Nucleus accumbens (tissue), 56 donors: ENCODE data around the gene AOPEP.

ENCODE experiments used
- DNase-seq, 56 donors: peaks; one replicate each; lab custom pipeline; 2025; lab: John Stamatoyannopoulos, UW

AOPEP gene

GRCh38 chr9:94908011-94908563 lies 181.6 kb downstream of the AOPEP start:
- no peak for DNase-seq

- no peak for DNase-seq
Measured at GRCh38 chr9:94908583-94909249, 182.2 kb downstream of the AOPEP start.

GRCh38 chr9:94909250-94909894 lies 182.9 kb downstream of the AOPEP start:
- DNase-seq: no peak

DNA sequence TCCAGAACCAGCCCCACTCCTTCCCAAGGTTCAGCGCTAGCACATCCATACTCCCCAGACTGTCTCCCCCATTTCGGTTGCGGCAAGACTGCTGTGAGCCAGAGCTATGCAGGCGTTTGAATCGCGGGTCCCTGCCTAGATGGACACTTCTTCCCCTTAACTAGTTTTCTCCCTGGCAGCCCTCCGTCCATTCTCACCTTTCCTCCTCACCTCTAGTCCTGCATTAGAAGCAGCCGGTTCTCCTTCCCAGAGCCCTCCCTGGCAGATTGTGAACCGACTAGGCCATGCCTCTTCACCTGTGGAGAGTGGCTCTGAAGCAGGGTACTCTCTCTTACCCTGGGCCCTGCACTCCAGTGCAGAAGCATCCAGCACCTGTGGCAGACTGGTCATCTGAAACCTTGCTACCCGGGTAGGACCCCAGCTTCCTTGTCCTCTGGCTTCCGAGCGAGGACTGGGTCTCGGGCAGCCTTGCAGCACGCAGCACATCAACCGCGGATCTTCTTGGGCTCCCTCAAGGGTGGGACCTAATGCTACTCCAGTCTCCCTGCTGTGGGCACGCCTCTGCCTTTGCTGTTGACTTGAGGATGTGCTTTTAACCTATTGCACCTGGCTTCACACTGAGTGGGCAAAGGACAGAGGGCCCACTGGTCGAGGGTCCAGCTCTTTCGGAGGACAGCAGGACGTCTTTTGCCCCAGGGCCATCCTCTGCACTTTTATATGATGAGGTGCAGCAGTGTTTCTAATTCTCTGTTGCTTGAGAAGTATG lies 183.6 kb downstream of the AOPEP start:
- no peak for DNase-seq

- DNase-seq: peak in 17 of 56 donors; percentile 21 to 64 (median 36)
Measured at GRCh38 chr9:94911211-94911610, 184.7 kb downstream of the AOPEP start.

DNA sequence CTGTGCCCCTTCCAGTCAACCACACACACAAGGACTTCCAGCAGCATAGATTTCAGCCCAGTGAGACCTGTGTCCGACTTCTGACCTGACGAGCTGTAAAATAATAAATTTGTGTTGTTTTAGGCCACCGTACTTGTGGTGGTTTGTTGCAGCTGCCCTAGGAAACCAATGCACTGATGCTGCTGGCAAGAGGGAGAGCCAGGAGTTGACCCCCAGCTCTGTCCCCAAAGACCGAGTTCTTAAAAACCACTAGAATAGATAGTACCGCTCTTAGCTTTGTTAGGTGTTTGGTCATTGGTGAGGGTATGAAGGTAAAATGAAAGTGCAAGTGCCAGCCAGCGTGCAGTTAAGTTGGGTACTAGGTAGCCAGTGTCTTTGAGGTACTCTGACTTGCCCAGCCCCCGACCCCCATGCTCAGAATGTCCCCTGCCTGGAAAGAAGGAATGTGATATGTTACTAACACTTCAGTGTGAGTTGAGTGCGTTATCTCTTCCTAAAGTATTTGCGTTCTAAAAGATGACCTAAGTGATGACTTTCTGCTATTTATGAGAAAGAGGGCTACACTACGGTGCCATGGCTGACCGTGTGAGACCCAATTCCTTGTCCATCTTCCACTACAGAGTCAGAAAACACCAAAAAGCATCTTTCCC lies 185.6 kb downstream of the AOPEP start:
- DNase-seq: no peak

DNA sequence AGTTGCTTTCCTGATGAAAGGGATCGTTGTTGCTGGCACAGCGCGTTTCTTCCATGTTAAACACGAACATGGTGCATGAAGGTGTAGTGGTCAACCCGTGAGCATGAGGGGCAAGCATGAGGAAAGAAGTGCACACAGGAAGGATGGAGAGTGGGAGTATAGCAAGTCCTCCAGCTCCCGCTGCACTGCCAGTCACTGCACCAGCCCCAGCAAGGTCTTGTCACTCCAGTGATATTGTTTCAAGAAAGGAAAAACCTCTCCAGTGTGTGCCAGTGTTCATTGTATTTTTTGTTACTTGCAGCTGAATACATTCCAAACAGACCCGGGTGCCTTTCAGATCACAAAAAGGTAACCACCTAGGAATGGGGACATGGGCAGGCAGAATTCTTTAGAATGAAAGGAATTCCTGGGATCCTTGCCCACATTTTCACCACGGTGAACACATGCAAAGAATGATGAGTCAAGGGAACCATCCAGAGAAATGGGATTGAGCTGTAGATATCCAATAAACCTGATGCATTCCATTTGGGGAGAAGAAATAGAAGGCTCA lies 186.3 kb downstream of the AOPEP start:
- no peak for DNase-seq

DNA sequence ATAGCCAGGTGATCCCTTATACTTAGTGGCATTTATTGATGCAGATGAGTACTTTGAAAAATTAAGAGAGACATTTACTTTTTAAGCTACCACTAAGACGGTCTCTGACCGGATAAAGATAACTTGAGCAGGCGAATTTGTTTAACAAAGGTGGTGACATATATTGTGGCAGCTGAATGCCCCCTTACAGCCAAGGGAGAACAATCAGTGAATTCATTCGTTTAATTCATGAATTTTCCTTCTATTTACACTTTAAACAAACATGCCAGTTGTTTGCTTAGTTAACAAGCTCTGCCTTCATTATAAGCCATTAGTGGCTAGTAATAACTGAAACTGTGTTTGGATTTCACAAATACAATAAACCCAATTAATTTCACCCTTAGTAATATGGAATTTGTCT lies 187.1 kb downstream of the AOPEP start:
- no peak for DNase-seq

GRCh38 chr9:94915476-94916450 lies 189.3 kb downstream of the AOPEP start:
- DNase-seq: no peak

DNA sequence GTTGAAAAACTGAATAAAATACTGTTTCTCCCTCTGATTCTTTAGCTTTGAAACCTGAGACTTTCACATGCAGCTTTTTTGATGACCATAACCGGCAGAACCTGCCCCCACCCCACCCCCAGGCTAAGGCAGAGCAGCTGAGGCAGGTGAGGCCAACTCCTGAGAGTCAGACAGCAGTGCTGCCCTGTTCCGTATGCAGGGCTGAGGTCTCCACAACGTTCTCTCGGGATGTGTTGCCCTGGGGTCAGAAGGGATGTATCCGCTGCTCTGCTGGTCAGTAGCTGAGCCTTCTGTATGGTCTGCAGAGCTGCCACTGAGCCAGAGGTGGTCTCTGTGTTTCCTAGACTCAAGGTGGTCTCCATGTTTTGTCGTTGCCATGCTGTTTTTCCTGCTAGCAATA lies 190.5 kb downstream of the AOPEP start:
- DNase-seq: no peak

- DNase-seq: no peak
Measured at GRCh38 chr9:94918038-94918753, 191.7 kb downstream of the AOPEP start.

DNA sequence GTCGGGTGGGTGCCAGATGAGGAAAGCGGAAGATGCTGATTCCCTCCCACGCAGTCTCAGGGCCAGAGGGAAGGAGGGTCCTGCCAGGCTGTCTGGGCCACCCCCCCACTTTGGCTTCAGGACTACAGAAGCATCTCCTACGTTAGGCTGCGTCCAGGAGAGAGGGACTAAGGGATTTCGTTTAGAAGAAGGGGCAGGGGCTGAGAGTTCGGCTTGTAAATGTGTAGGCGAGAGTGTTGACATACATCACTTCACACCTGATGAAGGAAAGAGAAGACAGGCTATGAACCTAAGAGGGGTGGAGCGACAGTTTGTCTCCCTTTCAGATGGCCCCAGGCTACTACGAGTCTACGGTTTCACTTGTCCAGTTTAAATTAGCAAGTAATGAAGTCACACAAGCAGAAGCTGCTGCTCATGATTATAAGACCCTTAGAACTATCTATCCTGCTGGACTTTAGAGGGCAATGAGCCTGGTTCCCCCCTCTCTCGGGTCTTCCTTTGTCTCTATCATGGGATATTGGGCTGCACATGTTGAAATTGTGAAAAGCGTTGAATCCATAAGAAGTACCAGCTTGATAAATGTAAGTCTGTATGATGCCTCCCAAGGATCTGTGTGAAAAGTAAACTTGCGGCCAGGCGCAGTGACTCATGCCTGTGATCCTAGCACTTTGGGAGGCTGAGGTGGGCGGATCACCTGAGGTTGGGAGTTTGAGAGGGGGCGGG lies 193.0 kb downstream of the AOPEP start:
- DNase-seq: no peak

DNA sequence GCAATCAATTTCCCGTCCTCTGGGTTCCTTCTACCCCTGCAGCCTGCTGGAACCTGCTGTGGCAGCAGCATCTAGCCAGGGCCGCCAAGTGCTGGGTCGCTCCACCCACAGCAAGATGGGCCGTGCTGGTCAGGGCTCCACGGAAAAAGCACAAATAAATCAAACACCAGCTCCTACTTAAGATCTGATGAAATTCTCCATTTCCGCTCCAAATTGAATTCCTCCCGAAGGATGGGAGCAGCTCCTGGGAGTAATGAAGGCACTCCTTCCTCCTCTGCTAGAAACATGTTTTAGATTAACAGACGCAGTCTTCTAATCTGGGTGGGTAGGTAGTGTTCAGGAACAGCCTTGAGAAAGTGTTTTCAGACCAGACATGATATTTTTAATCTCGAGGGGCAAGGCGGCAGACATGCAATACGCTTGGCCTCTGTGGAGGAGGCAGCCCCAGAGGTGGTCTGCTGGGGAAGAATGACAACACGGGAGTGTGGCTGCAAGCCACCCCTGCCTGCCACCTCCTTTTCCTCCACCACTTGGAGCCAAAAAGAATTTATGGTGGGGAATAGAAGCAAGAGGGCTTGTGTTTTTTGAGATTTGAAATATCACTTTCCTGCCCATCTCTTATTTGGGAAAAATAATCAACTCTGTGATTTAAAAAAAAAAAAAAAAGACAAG lies 194.1 kb downstream of the AOPEP start:
- peak in 9 of 56 donors; percentile 16 to 43 (median 30) for DNase-seq

DNA sequence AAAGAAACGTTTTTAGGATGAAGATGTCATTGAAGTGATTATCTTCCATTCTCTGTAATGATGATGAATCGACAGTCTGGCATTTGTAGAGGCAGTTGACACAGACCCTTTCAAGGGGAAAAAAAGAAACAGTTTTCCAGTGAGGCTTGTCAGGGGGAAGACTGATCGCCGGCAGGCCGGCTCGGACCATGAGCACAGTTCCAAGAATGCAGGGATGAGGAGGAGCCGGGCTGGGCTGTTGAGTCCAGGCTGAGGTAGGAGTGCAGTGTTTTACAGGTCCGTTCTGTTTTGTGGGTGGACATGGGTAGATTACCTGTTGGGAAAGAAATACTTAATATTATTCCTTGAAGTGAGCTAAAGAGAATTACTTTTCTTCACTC lies 194.6 kb downstream of the AOPEP start:
- peak in 2 of 56 donors; percentile 21 to 26 for DNase-seq

DNA sequence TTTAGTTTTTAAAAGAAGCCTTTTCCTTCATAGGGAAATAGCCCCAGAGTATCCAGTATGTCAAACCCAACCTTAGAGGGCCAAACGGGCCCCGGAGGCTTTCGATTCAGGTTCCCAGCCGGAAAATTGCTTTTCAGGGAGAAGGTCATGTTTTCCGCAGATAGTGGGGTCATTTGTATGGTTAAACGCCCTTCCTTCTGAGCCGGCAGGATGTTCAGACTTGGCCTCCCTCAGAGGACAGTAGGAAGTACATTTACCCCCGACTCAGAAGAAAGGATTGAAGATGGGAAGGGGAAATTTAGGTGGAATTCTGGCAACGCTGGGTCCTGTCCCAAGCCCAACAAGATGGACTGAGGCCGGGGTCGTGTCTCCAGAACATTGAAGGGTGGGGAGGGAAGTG lies 195.2 kb downstream of the AOPEP start:
- DNase-seq: no peak

DNA sequence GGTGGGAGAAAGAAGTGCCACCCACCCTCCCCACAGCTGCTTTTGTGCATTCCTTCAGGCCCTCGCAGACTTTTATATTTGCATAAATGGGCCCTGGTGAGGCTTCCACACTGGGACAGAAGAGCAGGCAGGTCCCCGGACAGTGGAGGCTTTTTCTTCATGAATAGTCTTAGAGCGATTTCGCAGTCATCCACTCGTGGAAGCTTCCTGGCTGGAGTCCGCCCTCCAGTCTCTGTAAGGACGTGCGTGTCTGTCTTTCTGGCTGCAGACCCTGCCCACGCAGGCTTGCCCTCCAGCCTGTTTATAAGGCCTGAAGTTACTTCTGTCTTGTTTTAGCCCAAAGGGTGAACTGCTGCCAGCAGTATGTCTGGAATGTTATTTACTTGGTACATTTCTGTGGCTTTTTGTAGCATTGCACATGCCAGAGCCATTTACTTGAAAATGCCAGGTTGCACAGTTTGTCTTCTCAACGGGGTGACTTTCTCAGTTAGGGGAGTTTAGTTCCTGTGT lies 195.7 kb downstream of the AOPEP start:
- DNase-seq: peak in 11 of 56 donors; percentile 22 to 56 (median 30)

DNA sequence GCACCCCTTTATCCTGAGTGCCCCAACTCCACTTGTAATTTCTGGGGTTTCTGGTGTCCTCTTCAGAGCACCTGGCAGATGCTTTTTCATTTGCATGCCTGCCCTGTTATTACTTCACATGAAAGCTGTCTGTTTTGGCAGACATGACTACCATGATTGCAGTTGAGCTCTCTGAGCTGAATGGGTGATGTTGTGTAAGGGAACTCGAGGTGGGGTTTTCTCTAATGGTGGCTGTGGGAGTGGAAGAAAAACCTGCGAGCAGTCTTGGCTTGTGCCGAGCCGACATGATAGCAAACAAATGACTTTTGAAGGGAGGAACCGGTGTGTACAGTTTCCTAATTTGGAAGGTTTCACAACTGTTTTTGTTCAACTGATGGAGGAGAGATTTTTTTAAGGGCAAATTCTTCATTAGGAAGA lies 196.2 kb downstream of the AOPEP start:
- DNase-seq: peak in 2 of 56 donors; percentile 18 to 41
